ENCODE data around the gene PUM1. TPM values are rescaled to one million over a fixed set of nuclear protein-coding genes. Genes with fewer than 3 reads are reported as not detected.

The PUM1 gene
- total RNA-seq, 1 experiment from 2014 or later, result 110 TPM

DNA sequence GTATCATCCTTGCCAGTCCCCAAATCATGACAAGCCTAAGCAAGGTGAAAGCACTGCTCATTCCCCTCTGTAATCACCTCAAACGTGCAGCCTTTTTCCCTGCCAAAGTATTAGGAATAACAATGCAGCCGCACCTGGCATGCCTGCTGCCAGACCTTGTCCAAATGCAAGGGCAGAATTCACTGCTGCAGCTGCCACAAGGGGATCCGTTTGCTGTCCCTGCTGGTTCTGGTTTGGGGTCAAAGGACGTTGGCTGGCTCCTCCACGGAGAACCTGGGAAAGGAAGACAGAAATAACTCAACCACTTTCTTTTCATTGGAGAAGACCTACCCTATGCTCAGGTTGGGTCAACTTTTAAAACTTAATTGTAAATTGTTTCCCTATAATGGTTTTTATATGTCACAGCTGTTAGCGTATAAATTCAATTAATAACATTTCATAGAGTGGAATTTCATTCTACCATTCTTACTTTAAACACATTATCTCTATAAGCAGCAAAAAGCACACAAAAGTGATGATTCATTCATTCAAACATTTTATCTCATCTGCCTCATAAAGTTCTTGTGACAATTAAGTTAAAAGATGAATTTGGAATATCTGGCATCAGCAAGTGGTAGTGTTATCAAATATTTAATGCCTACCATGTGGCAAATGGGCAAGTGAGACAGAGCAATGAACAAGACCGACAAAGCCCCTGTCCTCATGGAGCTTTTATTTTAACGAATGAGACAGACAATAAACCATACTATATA, 97.1 kb downstream of the PUM1 start:
- no peaks in the 10 kb centered on the region for H3K27me3 Mint-ChIP-seq (ENCODE audit: insufficient read depth, unreplicated experiment)
- ChIA-PET CTCF (interaction anchor here (0.5 to 1.2 kb wide), 2 partner anchors 25 to 1097 kb away, joined by 3 read pairs; no protein-coding TSS in a partner anchor), POLR2A (interaction anchor here (0.5 to 2.3 kb wide), 3 partner anchors 8 to 14 kb away, joined by 3 to 9 read pairs (median 9); no protein-coding TSS in a partner anchor)
- no peak for DNase-seq (ENCODE audit: unreplicated experiment)
- no peak for TF ChIP-seq CTCF (IDR thresholded peaks at IDR 0.05; ENCODE audit: unreplicated experiment)
- no peaks in the 10 kb centered on the region for H3K9me3 Mint-ChIP-seq (ENCODE audit: unreplicated experiment)
- peaks cover 93% of the 10 kb centered on the region for H3K36me3 Mint-ChIP-seq (ENCODE audit: insufficient read depth, unreplicated experiment)
- intact Hi-C loops (cut with micrococcal nuclease), result no loop called here
- H3K4me3 Mint-ChIP-seq (ENCODE audit: unreplicated experiment), result no peak overlapping the region
- H3K4me1 Mint-ChIP-seq (ENCODE audit: insufficient read depth, unreplicated experiment), result peaks cover 9% of the 10 kb centered on the region
- BruUV-seq (replicated peaks), result no TSS peak
- H3K27ac Mint-ChIP-seq (ENCODE audit: low read depth, unreplicated experiment), result no peak overlapping the region

DNA sequence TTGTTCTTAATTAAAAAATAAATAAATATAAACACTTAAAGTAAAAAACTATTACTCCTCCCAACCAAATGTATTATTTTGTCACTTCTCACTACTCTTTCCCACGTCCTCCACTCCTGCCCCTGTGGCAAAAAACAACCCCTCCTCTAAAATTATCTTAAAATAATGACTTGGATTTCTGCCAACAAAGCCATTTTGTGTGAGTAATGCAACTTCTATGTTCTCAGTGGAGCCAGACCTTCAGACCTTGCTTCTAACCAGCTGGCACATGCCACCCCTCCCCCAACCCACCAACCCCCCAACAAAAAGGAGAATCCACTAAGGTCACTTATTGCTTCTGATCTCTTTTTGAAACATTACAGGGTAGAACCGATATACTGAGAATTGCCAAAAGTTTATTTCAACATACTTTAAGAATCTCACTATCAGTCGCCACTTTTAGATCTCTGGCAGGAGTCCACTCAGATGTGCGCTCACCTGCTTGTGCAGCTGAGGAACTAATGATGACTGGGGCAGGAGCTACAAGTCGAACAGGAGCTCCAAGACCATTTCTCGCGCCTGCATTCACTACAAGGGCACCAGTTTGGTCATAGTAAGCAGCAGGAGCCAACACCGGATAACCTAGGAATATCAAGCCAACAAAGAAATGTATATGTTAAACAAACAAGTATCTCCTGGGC, 98.7 kb downstream of the PUM1 start:
- Mint-ChIP-seq H3K4me3 (ENCODE audit: unreplicated experiment) (peak overlapping the region; percentile 21), H3K27me3 (ENCODE audit: insufficient read depth, unreplicated experiment) (no peaks in the 10 kb centered on the region), H3K36me3 (ENCODE audit: insufficient read depth, unreplicated experiment) (peaks cover 93% of the 10 kb centered on the region), H3K27ac (ENCODE audit: low read depth, unreplicated experiment) (peak overlapping the region; percentile 14), H3K9me3 (ENCODE audit: unreplicated experiment) (no peaks in the 10 kb centered on the region), H3K4me1 (ENCODE audit: insufficient read depth, unreplicated experiment) (peaks cover 15% of the 10 kb centered on the region)
- DNase-seq (ENCODE audit: unreplicated experiment), result peak; percentile 65
- ChIA-PET POLR2A (interaction anchor here (0.7 to 2.3 kb wide), 12 partner anchors 9 to 238 kb away, joined by 3 to 9 read pairs (median 4); partner anchors contain the start of gene PUM1), CTCF (interaction anchor here (1.0 kb wide), 1 partner anchor 28 kb away, joined by 3 read pairs; no protein-coding TSS in a partner anchor)
- BruUV-seq (replicated peaks), result no TSS peak
- intact Hi-C loops (cut with micrococcal nuclease), result no loop called here
- TF ChIP-seq CTCF (IDR thresholded peaks at IDR 0.05; ENCODE audit: unreplicated experiment), result no peak

- Mint-ChIP-seq H3K27ac (ENCODE audit: low read depth, unreplicated experiment) (peak overlapping the region; percentile 14), H3K36me3 (ENCODE audit: insufficient read depth, unreplicated experiment) (peaks cover 94% of the 10 kb centered on the region), H3K4me3 (ENCODE audit: unreplicated experiment) (no peak overlapping the region), H3K4me1 (ENCODE audit: insufficient read depth, unreplicated experiment) (peaks cover 15% of the 10 kb centered on the region), H3K9me3 (ENCODE audit: unreplicated experiment) (no peaks in the 10 kb centered on the region), H3K27me3 (ENCODE audit: insufficient read depth, unreplicated experiment) (no peaks in the 10 kb centered on the region)
- CTCF ChIA-PET, result no interaction called here
- intact Hi-C loops (cut with micrococcal nuclease), result no loop called here
- POLR2A ChIA-PET, result interaction anchor here (1.0 to 2.3 kb wide), 7 partner anchors 8 to 188 kb away, joined by 3 to 9 read pairs (median 4); partner anchors contain the start of gene PUM1
- no peak for TF ChIP-seq CTCF (IDR thresholded peaks at IDR 0.05; ENCODE audit: unreplicated experiment)
- no TSS peak for BruUV-seq (replicated peaks)
- no peak for DNase-seq (ENCODE audit: unreplicated experiment)
Observed at GRCh38 chr1:30965924-30966599, 99.5 kb downstream of the PUM1 start.

DNA sequence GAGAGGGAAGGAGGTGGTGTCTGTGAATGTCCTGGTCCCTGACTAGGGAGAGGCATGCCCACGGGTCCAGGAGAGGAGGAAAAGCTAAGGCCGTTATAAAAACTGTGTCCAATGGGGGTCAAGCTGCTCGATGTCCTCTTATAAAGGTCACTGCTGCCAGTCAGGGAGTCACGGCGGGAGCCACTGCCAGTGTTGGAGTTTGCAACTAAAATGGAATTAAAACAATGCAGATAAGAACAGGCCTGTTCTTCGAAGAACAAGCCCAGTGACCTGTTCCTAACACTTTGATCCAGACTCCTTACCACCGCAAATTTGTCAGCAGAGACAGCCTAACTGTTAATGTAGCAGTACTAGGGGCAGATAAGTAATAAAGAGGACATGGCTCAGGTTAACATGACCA, 100.8 kb downstream of the PUM1 start:
- peaks cover 96% of the 10 kb centered on the region for H3K36me3 Mint-ChIP-seq (ENCODE audit: insufficient read depth, unreplicated experiment)
- peak overlapping the region; percentile 33 for H3K27ac Mint-ChIP-seq (ENCODE audit: low read depth, unreplicated experiment)
- H3K9me3 Mint-ChIP-seq (ENCODE audit: unreplicated experiment), result no peaks in the 10 kb centered on the region
- intact Hi-C loops (cut with micrococcal nuclease), result no loop called here
- ChIA-PET CTCF (no interaction called here), POLR2A (interaction anchor here (0.5 to 0.6 kb wide), 2 partner anchors 86 to 199 kb away, joined by 3 read pairs; no protein-coding TSS in a partner anchor)
- H3K27me3 Mint-ChIP-seq (ENCODE audit: insufficient read depth, unreplicated experiment), result no peaks in the 10 kb centered on the region
- DNase-seq (ENCODE audit: unreplicated experiment), result no peak
- peaks cover 15% of the 10 kb centered on the region for H3K4me1 Mint-ChIP-seq (ENCODE audit: insufficient read depth, unreplicated experiment)
- no peak overlapping the region for H3K4me3 Mint-ChIP-seq (ENCODE audit: unreplicated experiment)
- BruUV-seq (replicated peaks), result no TSS peak
- no peak for TF ChIP-seq CTCF (IDR thresholded peaks at IDR 0.05; ENCODE audit: unreplicated experiment)

All from MCF 10A (cell line).